ENCODE results near the gene LMNA. TPM values are rescaled to one million over a fixed set of nuclear protein-coding genes. Genes with fewer than 3 reads are reported as not detected.

LMNA gene
- total RNA-seq, 4 donors from 2014 or later: 201 to 295 (median 211) TPM

DNA sequence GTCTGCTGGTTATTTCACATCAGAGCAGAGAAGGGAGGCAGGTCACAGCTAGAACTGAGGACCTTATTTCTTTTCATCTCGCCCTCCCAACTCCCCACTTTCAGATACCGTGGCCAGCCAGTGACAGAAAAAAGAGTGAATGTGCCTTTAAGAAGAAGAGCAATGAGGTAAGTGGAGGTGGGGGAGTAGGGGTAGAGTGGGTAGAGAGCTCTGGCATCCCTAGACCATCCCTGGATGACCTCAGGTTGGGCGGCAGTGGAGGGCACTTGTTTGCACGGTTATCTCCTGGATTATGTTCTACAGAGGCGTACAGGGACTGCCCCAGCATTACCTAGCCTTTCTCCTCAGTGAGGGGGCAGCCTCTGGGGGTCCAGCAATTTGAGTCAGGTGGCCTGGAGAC lies 43.5 kb downstream of the LMNA start:
- Histone ChIP-seq H3K27me3 (no peaks in the 10 kb centered on the region), H3K27ac (peak overlapping the region in 1 of 4 donors; percentile 9), H3K4me1 (peaks cover 0 to 16% (median 1%) of the 10 kb centered on the region in 4 donors), H3K4me3 (no peak overlapping the region), H3K36me3 (no peaks in the 10 kb centered on the region), H3K9me3 (no peaks in the 10 kb centered on the region)
- DNase-seq: no peak
- no peak for TF ChIP-seq POLR2A (IDR thresholded peaks at IDR 0.05)
- TF ChIP-seq, protein P1, sequence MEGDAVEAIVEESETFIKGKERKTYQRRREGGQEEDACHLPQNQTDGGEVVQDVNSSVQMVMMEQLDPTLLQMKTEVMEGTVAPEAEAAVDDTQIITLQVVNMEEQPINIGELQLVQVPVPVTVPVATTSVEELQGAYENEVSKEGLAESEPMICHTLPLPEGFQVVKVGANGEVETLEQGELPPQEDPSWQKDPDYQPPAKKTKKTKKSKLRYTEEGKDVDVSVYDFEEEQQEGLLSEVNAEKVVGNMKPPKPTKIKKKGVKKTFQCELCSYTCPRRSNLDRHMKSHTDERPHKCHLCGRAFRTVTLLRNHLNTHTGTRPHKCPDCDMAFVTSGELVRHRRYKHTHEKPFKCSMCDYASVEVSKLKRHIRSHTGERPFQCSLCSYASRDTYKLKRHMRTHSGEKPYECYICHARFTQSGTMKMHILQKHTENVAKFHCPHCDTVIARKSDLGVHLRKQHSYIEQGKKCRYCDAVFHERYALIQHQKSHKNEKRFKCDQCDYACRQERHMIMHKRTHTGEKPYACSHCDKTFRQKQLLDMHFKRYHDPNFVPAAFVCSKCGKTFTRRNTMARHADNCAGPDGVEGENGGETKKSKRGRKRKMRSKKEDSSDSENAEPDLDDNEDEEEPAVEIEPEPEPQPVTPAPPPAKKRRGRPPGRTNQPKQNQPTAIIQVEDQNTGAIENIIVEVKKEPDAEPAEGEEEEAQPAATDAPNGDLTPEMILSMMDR (IDR thresholded peaks at IDR 0.05): no peak

DNA sequence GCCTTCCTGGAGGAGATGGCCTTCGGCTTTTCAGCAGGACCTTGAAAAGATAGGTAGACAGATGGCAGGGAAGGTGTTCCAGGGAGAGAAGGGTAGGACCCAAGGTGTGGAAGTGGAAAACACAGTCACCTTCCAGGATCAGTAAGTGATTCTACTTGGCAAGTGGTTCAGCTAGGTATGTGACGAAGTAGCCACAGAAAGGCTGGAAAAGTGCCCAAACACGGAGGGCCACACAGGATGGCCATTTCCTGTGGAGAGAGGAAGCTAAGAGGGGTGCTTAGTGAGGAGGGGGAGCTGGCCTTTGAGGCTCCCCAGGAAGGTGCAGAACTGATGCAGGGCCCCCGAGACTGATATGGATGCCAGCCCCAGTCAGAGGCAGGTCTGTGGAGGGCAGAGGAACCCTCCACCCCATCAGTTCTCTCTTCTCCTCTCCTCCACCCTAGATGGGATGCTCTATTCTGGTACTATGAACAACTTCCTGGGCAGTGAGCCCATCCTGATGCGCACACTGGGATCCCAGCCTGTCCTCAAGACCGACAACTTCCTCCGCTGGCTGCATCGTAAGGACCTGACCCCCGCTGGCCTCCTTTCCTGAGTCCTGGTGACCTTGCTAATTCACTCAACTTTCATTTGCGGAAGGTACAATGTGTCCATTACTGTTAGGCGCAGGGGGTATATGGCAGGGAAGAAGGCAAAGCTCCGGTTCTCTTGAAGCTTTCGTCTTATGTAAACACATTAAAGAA lies 45.7 kb downstream of the LMNA start:
- peak overlapping the region in 2 of 4 donors; percentile 55 to 72 for H3K27ac ChIP-seq
- no peaks in the 10 kb centered on the region for H3K9me3 ChIP-seq
- no peak for TF ChIP-seq POLR2A (IDR thresholded peaks at IDR 0.05)
- TF ChIP-seq, protein P1 (IDR thresholded peaks at IDR 0.05): no peak
- H3K4me3 ChIP-seq: peak overlapping the region in 2 of 4 donors; percentile 49 to 58
- H3K4me1 ChIP-seq: peaks cover 0 to 16% (median 0%) of the 10 kb centered on the region in 4 donors
- no peaks in the 10 kb centered on the region for H3K36me3 ChIP-seq
- no peak for DNase-seq
- no peaks in the 10 kb centered on the region for H3K27me3 ChIP-seq

DNA sequence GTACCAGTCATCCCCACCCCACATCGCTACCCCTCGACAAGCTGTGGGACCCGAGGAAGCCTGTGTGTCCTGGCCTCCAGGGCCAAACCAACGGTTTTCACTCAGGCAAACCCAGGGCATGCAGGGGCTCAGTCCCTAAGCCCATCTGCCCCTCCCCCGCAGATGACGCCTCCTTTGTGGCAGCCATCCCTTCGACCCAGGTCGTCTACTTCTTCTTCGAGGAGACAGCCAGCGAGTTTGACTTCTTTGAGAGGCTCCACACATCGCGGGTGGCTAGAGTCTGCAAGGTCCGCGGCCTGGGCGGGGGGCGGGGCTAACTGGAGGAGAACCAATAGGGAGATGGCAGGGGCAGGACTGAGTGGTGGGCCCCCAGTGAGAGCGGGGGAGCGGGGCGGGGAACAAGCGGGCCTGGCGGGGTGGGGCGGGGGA lies 46.2 kb downstream of the LMNA start:
- H3K9me3 ChIP-seq: no peaks in the 10 kb centered on the region
- TF ChIP-seq, protein P1 (IDR thresholded peaks at IDR 0.05): no peak
- no peak for TF ChIP-seq POLR2A (IDR thresholded peaks at IDR 0.05)
- no peaks in the 10 kb centered on the region for H3K27me3 ChIP-seq
- H3K4me3 ChIP-seq: peak overlapping the region; percentile 35 to 58 (median 45)
- DNase-seq: peak; percentile 74 to 88 (median 82)
- H3K4me1 ChIP-seq: peaks cover 0 to 16% (median 0%) of the 10 kb centered on the region in 4 donors
- peak overlapping the region in 2 of 4 donors; percentile 55 to 72 for H3K27ac ChIP-seq
- H3K36me3 ChIP-seq: no peaks in the 10 kb centered on the region

DNA sequence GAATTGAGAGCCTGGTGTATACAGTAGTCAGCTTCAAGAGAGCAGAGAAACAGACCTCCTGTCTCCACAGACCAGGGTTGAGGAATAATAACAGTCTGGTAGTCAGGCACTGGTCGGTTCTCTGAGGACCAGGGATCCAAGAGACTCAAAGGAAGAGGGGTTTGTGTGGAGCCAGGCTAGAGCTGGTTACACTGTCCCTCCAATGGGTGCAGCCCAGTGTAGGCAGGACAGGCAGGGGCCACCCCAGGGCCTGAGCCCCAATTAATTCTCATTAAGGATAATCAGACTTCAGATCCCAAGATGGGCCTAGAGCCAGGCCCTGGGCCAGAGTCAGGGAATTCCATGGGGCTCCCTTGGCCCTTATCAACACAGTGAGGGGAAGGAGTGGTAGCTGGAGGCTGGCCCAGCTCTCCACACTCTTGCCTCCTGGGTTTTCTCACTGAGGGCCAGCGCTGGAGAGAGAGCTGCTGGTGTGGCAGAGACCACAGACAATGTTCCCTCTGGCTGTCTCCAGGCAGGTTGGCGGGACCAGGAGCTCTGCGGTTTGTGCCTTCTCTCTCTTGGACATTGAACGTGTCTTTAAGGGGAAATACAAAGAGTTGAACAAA lies 48.0 kb downstream of the LMNA start:
- no peaks in the 10 kb centered on the region for H3K9me3 ChIP-seq
- no peak overlapping the region for H3K4me3 ChIP-seq
- no peak for DNase-seq
- no peaks in the 10 kb centered on the region for H3K27me3 ChIP-seq
- H3K36me3 ChIP-seq: no peaks in the 10 kb centered on the region
- TF ChIP-seq, protein P1 (IDR thresholded peaks at IDR 0.05): no peak
- no peak for TF ChIP-seq POLR2A (IDR thresholded peaks at IDR 0.05)
- H3K27ac ChIP-seq: no peak overlapping the region
- peaks cover 0 to 16% (median 0%) of the 10 kb centered on the region in 4 donors for H3K4me1 ChIP-seq

DNA sequence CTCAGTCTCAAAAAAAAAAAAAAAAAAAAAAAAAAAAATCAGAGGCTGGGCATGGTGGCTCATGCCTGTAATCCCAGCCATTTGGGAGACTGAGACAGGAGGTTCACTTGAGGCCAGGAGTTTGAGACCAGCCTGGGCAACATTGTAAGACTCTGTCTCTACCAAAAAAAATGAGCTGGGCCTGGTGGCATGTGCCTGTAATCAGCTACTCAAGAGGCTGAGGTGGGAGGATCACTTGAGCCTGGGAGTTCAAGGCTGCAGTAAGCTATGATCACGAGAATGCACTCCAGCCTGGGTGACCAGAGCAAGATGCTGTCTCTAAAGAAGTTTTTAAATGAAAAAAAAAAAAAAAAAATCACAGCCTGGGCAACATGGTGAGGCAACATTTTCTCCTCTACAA lies 49.2 kb downstream of the LMNA start:
- Histone ChIP-seq H3K4me1 (peaks cover 0 to 16% (median 0%) of the 10 kb centered on the region in 4 donors), H3K27ac (no peak overlapping the region), H3K36me3 (no peaks in the 10 kb centered on the region), H3K9me3 (no peaks in the 10 kb centered on the region), H3K27me3 (no peaks in the 10 kb centered on the region), H3K4me3 (no peak overlapping the region)
- no peak for DNase-seq
- TF ChIP-seq POLR2A (IDR thresholded peaks at IDR 0.05): no peak
- TF ChIP-seq, protein P1 (IDR thresholded peaks at IDR 0.05): no peak

Measured in Peyer's patch (tissue), 4 donors.